ENCODE data around the gene SORCS2. TPM values are rescaled to one million over a fixed set of nuclear protein-coding genes. Genes with fewer than 3 reads are reported as not detected.

Gene SORCS2
- total RNA-seq, 2 donors from 2014 or later = 1.5 to 1.7 TPM

DNA sequence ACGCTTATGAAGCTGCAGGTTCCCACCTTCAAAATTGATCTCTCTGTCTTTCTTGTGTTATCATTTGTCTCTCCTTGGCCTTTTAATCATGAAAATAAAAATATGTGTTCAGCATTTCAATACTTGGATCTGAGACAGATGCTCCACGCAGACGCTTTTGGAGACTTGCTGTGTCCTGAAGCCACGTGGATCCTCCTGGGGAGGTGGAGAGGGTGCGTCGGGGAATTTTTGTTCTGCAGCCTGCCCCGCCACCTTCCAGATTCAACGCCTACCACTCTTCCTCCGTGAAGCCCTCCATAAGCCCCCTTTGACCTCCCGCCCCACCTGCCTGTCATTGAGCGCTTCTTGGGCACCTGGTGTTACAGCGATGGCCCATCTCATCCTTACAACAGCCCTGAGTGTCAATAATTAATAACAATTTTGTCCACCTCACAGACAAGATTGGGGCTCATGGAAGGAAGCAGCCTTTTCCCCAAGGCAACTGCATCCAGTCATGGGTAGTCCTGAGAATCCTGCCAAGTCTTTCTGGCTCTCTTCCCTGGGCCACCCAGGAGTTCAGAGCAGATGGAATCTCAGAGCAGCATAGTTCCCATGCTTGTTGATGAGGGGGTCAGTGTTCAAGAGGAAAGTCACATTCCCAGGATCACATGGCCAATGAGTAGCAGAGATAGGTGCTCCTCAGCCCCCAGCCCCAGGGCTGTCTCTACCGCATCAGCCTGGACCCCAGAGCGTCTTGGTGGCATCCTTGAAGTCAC lies 415.0 kb downstream of the SORCS2 start:
- H3K36me3 ChIP-seq = no peaks in the 10 kb centered on the region
- no peak for DNase-seq (ENCODE audit: low spot score)
- H3K27ac ChIP-seq = no peak overlapping the region
- no peaks in the 10 kb centered on the region for H3K9me3 ChIP-seq
- H3K27me3 ChIP-seq = no peaks in the 10 kb centered on the region
- H3K4me1 ChIP-seq = no peaks in the 10 kb centered on the region
- TF ChIP-seq, protein P1, sequence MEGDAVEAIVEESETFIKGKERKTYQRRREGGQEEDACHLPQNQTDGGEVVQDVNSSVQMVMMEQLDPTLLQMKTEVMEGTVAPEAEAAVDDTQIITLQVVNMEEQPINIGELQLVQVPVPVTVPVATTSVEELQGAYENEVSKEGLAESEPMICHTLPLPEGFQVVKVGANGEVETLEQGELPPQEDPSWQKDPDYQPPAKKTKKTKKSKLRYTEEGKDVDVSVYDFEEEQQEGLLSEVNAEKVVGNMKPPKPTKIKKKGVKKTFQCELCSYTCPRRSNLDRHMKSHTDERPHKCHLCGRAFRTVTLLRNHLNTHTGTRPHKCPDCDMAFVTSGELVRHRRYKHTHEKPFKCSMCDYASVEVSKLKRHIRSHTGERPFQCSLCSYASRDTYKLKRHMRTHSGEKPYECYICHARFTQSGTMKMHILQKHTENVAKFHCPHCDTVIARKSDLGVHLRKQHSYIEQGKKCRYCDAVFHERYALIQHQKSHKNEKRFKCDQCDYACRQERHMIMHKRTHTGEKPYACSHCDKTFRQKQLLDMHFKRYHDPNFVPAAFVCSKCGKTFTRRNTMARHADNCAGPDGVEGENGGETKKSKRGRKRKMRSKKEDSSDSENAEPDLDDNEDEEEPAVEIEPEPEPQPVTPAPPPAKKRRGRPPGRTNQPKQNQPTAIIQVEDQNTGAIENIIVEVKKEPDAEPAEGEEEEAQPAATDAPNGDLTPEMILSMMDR (IDR thresholded peaks at IDR 0.05) = no peak
- H3K4me3 ChIP-seq = no peak overlapping the region

DNA sequence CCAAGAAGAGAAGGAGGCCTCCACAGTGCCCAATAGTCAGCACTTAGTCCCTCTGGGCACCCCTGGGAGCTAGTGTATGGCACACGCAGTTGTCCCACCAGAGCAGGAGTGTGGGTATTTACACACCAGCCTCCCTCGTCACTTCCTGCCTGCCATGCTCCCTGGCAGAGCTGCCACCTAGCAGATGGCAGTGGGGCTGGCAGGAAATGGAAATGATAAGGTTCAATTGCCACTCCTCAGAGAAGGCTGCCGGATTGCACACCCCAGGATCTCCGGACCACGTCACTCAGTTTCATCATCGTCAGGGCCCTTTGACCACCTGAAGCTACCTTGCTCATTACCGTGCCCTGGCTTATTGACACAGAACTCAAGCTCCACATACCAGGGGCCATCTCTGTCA lies 415.7 kb downstream of the SORCS2 start:
- TF ChIP-seq, protein P1 (IDR thresholded peaks at IDR 0.05) = no peak
- H3K36me3 ChIP-seq = no peaks in the 10 kb centered on the region
- no peak for DNase-seq (ENCODE audit: low spot score)
- no peak overlapping the region for H3K4me3 ChIP-seq
- H3K9me3 ChIP-seq = no peaks in the 10 kb centered on the region
- no peaks in the 10 kb centered on the region for H3K27me3 ChIP-seq
- no peak overlapping the region for H3K27ac ChIP-seq
- no peaks in the 10 kb centered on the region for H3K4me1 ChIP-seq

DNA sequence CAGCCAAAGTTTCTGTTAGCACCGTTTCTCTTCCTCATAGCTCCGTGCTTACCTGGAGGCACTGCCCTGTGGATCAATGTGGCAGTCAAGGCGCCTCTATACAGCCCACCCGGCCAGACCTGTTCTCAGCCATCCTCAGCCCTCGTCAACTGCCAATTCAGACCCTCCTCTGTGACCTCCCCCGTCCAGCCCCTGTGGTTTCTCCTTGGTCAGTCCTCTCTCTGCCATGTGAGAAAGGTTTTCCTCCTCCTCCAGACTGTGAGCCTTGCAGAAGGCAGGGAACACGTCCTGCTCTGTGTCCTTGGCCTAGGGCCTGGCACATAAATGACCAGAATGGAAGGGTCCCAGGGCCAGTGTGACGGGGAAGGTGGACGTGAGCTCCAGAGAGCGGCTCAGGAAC lies 417.0 kb downstream of the SORCS2 start:
- no peaks in the 10 kb centered on the region for H3K9me3 ChIP-seq
- H3K27me3 ChIP-seq = no peaks in the 10 kb centered on the region
- H3K27ac ChIP-seq = no peak overlapping the region

DNA sequence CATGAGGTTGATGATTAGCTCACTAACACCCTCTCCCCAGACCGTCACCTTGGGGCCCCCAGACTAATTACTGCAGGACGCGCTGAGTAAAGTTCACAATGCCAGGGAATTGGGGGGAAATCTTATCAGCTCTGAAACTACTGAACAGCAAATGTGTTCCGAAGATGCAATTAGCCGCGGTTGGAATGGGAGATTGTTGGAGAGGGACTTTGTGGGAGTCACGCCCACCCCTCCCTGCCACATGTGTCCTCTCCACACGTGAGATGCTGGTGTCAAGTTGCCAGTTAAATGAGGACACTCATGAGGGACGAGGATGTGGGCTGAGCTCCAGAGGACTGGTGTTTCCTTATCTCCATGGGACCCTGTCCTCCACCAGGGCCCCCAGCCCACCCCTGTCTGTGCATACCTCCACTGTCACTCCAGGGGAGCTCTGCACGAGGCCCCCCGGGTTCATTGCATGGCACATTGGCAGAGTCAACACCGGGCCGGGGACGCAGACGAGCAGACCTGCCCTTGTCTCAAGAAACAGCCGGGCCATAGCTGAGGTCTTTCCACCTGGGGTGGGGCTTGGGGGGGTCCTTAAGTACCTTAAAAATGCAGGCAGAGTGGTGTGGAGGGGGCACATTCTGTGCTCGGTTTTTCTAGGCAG lies 417.8 kb downstream of the SORCS2 start:
- Histone ChIP-seq H3K4me1 (no peaks in the 10 kb centered on the region), H3K9me3 (no peaks in the 10 kb centered on the region), H3K27ac (no peak overlapping the region), H3K36me3 (no peaks in the 10 kb centered on the region), H3K27me3 (no peaks in the 10 kb centered on the region), H3K4me3 (no peak overlapping the region)
- DNase-seq (ENCODE audit: low spot score) = no peak
- TF ChIP-seq, protein P1 (IDR thresholded peaks at IDR 0.05) = no peak

More for the DNA sequence above, 417.0 kb downstream of the SORCS2 start:
- Histone ChIP-seq H3K4me1 (no peaks in the 10 kb centered on the region), H3K4me3 (no peak overlapping the region), H3K36me3 (no peaks in the 10 kb centered on the region)
- TF ChIP-seq, protein P1 (IDR thresholded peaks at IDR 0.05) = no peak
- DNase-seq (ENCODE audit: low spot score) = no peak

DNA sequence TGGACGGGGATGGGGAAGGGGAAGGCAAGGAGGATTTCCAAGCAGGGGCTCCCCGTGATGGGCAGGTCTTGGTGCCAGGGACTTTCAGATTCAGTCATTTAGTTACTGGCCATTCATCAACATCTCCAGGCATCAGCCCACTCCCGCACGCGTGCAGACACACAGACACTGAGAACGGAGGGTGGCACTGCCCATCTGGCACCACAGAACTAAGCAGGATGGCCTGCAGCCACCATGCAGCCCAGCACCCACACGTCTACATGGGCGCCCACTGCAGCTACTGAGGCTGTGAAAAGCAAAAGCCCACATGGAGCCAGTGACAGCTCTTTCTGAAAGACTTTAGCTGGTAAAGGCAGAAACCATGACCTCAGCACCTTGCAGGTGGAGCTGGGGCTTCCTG lies 418.5 kb downstream of the SORCS2 start:
- Histone ChIP-seq H3K4me1 (no peaks in the 10 kb centered on the region), H3K9me3 (no peaks in the 10 kb centered on the region), H3K4me3 (no peak overlapping the region), H3K27ac (no peak overlapping the region), H3K27me3 (no peaks in the 10 kb centered on the region), H3K36me3 (no peaks in the 10 kb centered on the region)
- TF ChIP-seq, protein P1 (IDR thresholded peaks at IDR 0.05) = no peak
- DNase-seq (ENCODE audit: low spot score) = no peak
